Trophoblast cell (in vitro differentiated cells and primary cell): Measurements from ENCODE around the gene SEC61A1.

Source experiments
- DNase-seq, 2 donors: peaks; one replicate each; pipeline ENCODE4 v3.0.0-alpha.2; 2016
- H2AFZ ChIP-seq: 2 replicates; pipeline ENCODE4 v1.6.1; 2013; ENCODE audit warnings: low read length, moderate library complexity, mild to moderate bottlenecking; ENCODE audit not compliant: insufficient read depth, poor library complexity
- H2AK5ac ChIP-seq: 2 replicates; pipeline ENCODE4 v1.6.1; 2013; ENCODE audit warnings: mild to moderate bottlenecking, low read length
- H2BK120ac ChIP-seq: 2 replicates; pipeline ENCODE4 v1.6.1; 2013; ENCODE audit warnings: low read length, mild to moderate bottlenecking, moderate library complexity; ENCODE audit not compliant: insufficient read depth, poor library complexity
- H2BK12ac ChIP-seq: 2 replicates; pipeline ENCODE4 v1.6.1; 2013; ENCODE audit warnings: mild to moderate bottlenecking, low read length, moderate library complexity
- H2BK5ac ChIP-seq: 2 replicates; pipeline ENCODE4 v1.6.1; 2013; ENCODE audit warnings: low read length, low read depth, moderate library complexity, mild to moderate bottlenecking; ENCODE audit not compliant: poor library complexity
- H3K14ac ChIP-seq: 2 replicates; pipeline ENCODE4 v1.6.1; 2013; ENCODE audit warnings: mild to moderate bottlenecking, low read length
- H3K18ac ChIP-seq: 2 replicates; pipeline ENCODE4 v1.6.1; 2013; ENCODE audit warnings: mild to moderate bottlenecking, low read length
- H3K23ac ChIP-seq: 2 replicates; pipeline ENCODE4 v1.6.1; 2013; ENCODE audit warnings: low read length
- H3K27ac ChIP-seq: 2 replicates; pipeline ENCODE4 v1.5.1; 2013; ENCODE audit warnings: low read depth, mild to moderate bottlenecking, inconsistent platforms, low read length, moderate library complexity
- H3K27me3 ChIP-seq: 2 replicates; pipeline ENCODE4 v1.6.1; 2013; ENCODE audit warnings: inconsistent platforms, mild to moderate bottlenecking, low read length, moderate library complexity; ENCODE audit not compliant: insufficient read depth
- H3K36me3 ChIP-seq, 2 experiments: 1 replicate in 1 of 2; 2 replicates in 1 of 2; pipeline ENCODE4 v1.6.1; 2013; ENCODE audit warnings: low read length in 2 of 2, mild to moderate bottlenecking in 2 of 2, moderate library complexity in 1 of 2; ENCODE audit not compliant: insufficient read depth in 2 of 2, control insufficient read depth in 1 of 2
- H3K4ac ChIP-seq: 2 replicates; pipeline ENCODE4 v1.6.1; 2013; ENCODE audit warnings: low read depth, mild to moderate bottlenecking, low read length, moderate library complexity
- H3K4me1 ChIP-seq, 2 experiments: 1 replicate in 1 of 2; 2 replicates in 1 of 2; pipeline ENCODE4 v1.6.1; 2013; ENCODE audit warnings: low read length in 2 of 2, mild to moderate bottlenecking in 2 of 2, moderate library complexity in 1 of 2; ENCODE audit not compliant: insufficient read depth in 2 of 2, control insufficient read depth in 1 of 2
- H3K4me2 ChIP-seq: 2 replicates; pipeline ENCODE4 v1.6.1; 2013; ENCODE audit warnings: inconsistent platforms, mild to moderate bottlenecking, low read length, moderate library complexity
- H3K4me3 ChIP-seq: 2 replicates; pipeline ENCODE4 v1.5.1; 2013; ENCODE audit warnings: mild to moderate bottlenecking, low read depth, low read length, inconsistent platforms
- H3K79me1 ChIP-seq: one replicate; pipeline ENCODE4 v1.6.1; 2013; ENCODE audit warnings: low read length
- H3K79me2 ChIP-seq: 2 replicates; pipeline ENCODE4 v1.6.1; 2013; ENCODE audit warnings: low read length, mild to moderate bottlenecking; ENCODE audit not compliant: control insufficient read depth, insufficient read depth, poor library complexity
- H3K9ac ChIP-seq: 2 replicates; pipeline ENCODE4 v1.6.1; 2013; ENCODE audit warnings: mild to moderate bottlenecking, low read length
- H3K9me3 ChIP-seq: 2 replicates; pipeline ENCODE4 v1.6.1; 2013; ENCODE audit warnings: low read depth, mild to moderate bottlenecking, control low read depth, inconsistent platforms, low read length; ENCODE audit not compliant: insufficient read depth
- H4K12ac ChIP-seq: 2 replicates; pipeline ENCODE4 v1.6.1; 2013; ENCODE audit warnings: low read depth, mild to moderate bottlenecking, low read length, moderate library complexity
- H4K8ac ChIP-seq: 2 replicates; pipeline ENCODE4 v1.6.1; 2013; ENCODE audit warnings: low read depth, mild to moderate bottlenecking, low read length, moderate library complexity
- H4K91ac ChIP-seq: one replicate; pipeline ENCODE4 v1.6.1; 2013; ENCODE audit warnings: low read depth, mild to moderate bottlenecking, low read length, moderate library complexity
- WGBS: extraction: QIAGEN DNeasy Blood & Tissue Kit; methylation state at CpG from one replicate; pipeline ENCODE4 v1.1.7; 2013; ENCODE audit warnings: missing lambda C conversion rate; ENCODE audit not compliant: insufficient read length, insufficient coverage; ENCODE audit errors: extremely low coverage; 5-methylcytosine and 5-hydroxymethylcytosine counted together

SEC61A1 gene

DNA sequence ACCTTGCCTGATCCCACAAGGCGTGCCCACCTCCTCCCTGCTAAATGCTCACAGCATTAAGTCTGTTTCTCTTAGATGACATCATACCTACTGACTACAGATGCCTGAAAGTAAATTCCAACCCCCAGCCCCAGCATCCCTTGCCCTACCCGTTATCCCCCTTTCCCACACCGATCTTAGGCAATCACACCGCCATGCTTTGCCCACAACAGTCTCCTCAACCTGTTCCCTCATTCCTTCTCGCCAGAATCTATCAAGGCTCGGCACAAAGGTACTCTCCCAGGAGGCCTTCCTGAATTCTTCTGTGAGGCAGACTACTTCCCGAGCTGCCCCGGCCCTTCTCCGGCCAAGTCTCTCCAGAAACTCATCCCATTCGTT lies 789 bp upstream of the SEC61A1 start:
- Histone ChIP-seq H3K27me3 (no peaks in the 10 kb centered on the region), H3K4me3 (peak overlapping the region; percentile 95)

DNA sequence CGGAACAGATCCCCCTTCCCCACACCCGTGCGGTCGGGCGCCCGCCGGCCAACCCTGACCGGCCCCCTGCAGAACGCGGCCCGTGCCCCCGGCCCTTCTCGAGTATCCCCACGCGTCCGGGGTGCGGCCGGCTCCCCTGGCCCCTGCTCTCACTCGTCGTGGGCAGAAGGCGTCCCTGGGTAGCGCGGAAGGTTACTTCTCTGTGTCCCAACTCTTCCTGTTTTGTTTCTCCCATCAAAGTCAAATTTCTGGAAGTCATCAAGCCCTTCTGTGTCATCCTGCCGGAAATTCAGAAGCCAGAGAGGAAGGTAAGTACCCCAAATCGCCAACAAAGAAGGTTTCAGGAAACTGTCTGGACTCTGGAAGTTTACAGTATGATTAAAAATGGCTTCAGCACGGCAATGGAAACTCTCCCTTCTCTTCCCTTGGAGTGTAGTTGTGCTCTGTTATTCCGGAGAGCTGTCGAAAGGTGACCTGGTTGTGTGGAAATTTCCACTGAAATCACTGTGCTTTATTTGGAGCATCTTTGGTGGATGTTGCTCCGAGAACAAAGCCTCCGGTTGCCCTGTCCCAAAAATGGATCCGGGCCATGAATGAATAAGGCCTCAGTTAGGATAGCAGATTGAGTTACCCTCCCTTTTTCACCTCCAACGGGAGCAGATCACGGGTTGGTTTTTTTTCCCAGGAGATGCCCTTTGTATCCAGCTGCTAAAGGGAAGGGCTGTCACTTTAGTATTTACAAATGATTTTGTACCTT lies 536 bp downstream of the SEC61A1 start:
- H3K4me1 ChIP-seq: peaks cover 4 to 10% of the 10 kb centered on the region in 2 experiments
- H3K79me2 ChIP-seq: peaks cover 16% of the 10 kb centered on the region
- H2BK120ac ChIP-seq: peak overlapping the region; percentile 93
- H3K36me3 ChIP-seq: peaks cover 10 to 15% of the 10 kb centered on the region in 2 experiments
- peaks cover 12% of the 10 kb centered on the region for H3K79me1 ChIP-seq
- H3K23ac ChIP-seq: no peak overlapping the region
- peak in 1 of 2 donors; percentile 23 for DNase-seq
- H3K9ac ChIP-seq: peak overlapping the region; percentile 90
- peak overlapping the region; percentile 96 for H3K27ac ChIP-seq
- peak overlapping the region; percentile 96 for H3K4ac ChIP-seq
- H3K4me2 ChIP-seq: peak overlapping the region; percentile 84
- no peaks in the 10 kb centered on the region for H3K27me3 ChIP-seq
- peak overlapping the region; percentile 98 for H3K18ac ChIP-seq
- peak overlapping the region; percentile 97 for H4K8ac ChIP-seq
- H4K91ac ChIP-seq: peak overlapping the region; percentile 90
- H2BK5ac ChIP-seq: peak overlapping the region; percentile 89
- no CpG with 5 or more reads among the region's 33 CpGs for WGBS
- no peaks in the 10 kb centered on the region for H3K9me3 ChIP-seq
- H2BK12ac ChIP-seq: no peak overlapping the region
- H2AFZ ChIP-seq: peak overlapping the region; percentile 96
- peak overlapping the region; percentile 99 for H3K14ac ChIP-seq
- peak overlapping the region; percentile 95 for H2AK5ac ChIP-seq
- H4K12ac ChIP-seq: peak overlapping the region; percentile 96
- H3K4me3 ChIP-seq: peak overlapping the region; percentile 89

More for the DNA sequence above, 789 bp upstream of the SEC61A1 start:
- peak overlapping the region; percentile 5 for H3K27ac ChIP-seq
- peak overlapping the region; percentile 32 for H3K18ac ChIP-seq
- no peak overlapping the region for H3K23ac ChIP-seq
- no CpG with 5 or more reads among the region's 10 CpGs for WGBS
- peak overlapping the region; percentile 86 for H3K4me2 ChIP-seq
- H4K12ac ChIP-seq: peak overlapping the region; percentile 98
- peaks cover 4 to 10% of the 10 kb centered on the region in 2 experiments for H3K4me1 ChIP-seq
- H2BK120ac ChIP-seq: peak overlapping the region; percentile 83
- H2AFZ ChIP-seq: peak overlapping the region; percentile 96
- peak overlapping the region; percentile 49 for H4K91ac ChIP-seq
- H3K79me2 ChIP-seq: peaks cover 16% of the 10 kb centered on the region
- H2AK5ac ChIP-seq: no peak overlapping the region
- no peaks in the 10 kb centered on the region for H3K9me3 ChIP-seq
- H3K79me1 ChIP-seq: peaks cover 12% of the 10 kb centered on the region
- H3K9ac ChIP-seq: peak overlapping the region; percentile 93
- H2BK12ac ChIP-seq: no peak overlapping the region
- DNase-seq: peak in 1 of 2 donors; percentile 52
- peak overlapping the region; percentile 62 for H3K14ac ChIP-seq
- H3K36me3 ChIP-seq: peaks cover 2 to 7% of the 10 kb centered on the region in 2 experiments
- H3K4ac ChIP-seq: peak overlapping the region; percentile 28
- peak overlapping the region; percentile 95 for H4K8ac ChIP-seq
- H2BK5ac ChIP-seq: peak overlapping the region; percentile 15

DNA sequence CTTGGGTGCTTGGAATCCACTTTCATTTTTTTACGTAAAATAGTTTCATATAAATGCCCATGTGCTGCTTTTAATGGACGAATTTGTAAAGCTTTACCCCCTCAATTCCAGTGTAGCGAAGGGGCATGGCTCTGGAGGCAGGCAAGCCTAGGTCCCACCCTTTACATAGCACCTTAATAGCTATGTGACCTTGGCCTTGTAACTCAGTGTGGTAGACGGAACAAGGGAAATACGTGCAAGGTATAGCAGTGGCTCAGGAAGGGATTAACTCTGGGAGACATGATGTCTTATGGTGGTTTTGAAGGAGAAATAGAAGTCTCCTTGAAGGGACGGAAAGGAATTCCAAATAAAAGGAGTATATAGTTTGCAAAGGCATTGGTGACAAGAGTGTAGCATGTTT lies 1.4 kb downstream of the SEC61A1 start:
- WGBS: no CpG with 5 or more reads among the region's 6 CpGs
- H3K79me1 ChIP-seq: peaks cover 12% of the 10 kb centered on the region
- H2BK120ac ChIP-seq: no peak overlapping the region
- peak overlapping the region; percentile 37 for H3K23ac ChIP-seq
- H3K27ac ChIP-seq: no peak overlapping the region
- H4K12ac ChIP-seq: no peak overlapping the region
- H3K36me3 ChIP-seq: peaks cover 14 to 19% of the 10 kb centered on the region in 2 experiments
- H4K8ac ChIP-seq: no peak overlapping the region
- no peak overlapping the region for H2AK5ac ChIP-seq
- H3K4me1 ChIP-seq: peaks cover 4 to 10% of the 10 kb centered on the region in 2 experiments
- H3K4ac ChIP-seq: peak overlapping the region; percentile 93
- H2AFZ ChIP-seq: no peak overlapping the region
- no peak overlapping the region for H3K14ac ChIP-seq
- no peak for DNase-seq
- H3K9ac ChIP-seq: peak overlapping the region; percentile 85
- peaks cover 16% of the 10 kb centered on the region for H3K79me2 ChIP-seq
- no peak overlapping the region for H2BK5ac ChIP-seq
- no peak overlapping the region for H4K91ac ChIP-seq
- peak overlapping the region; percentile 84 for H3K4me2 ChIP-seq
- no peaks in the 10 kb centered on the region for H3K27me3 ChIP-seq
- H3K18ac ChIP-seq: no peak overlapping the region
- H2BK12ac ChIP-seq: no peak overlapping the region
- no peak overlapping the region for H3K4me3 ChIP-seq
- no peaks in the 10 kb centered on the region for H3K9me3 ChIP-seq

DNA sequence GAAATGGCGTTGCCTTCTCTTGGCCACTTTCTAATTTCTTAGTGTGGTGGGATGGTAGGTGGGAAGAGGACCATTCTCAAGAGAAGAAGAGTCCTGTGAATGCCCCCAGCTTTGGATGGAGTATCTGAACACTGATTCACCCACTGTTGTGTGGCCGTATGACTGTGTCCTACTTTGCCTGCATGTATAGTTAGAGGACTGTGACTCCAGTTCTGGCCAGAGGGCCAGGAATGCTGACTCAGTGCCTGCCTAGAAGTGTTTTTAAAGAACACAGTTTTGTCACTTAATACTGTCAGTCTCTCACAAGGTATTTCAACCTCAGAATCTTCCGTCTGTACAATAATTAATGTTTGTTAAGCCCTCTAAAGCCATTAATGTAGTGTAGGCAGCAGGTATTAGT lies 2.1 kb downstream of the SEC61A1 start:
- no peak overlapping the region for H4K8ac ChIP-seq
- H3K4me3 ChIP-seq: no peak overlapping the region
- H2BK120ac ChIP-seq: no peak overlapping the region
- H3K4me1 ChIP-seq: peaks cover 4 to 10% of the 10 kb centered on the region in 2 experiments
- H3K4ac ChIP-seq: peak overlapping the region; percentile 3
- no peak overlapping the region for H2AFZ ChIP-seq
- H3K79me2 ChIP-seq: peaks cover 16% of the 10 kb centered on the region
- H3K4me2 ChIP-seq: peak overlapping the region; percentile 51
- peaks cover 19 to 24% of the 10 kb centered on the region in 2 experiments for H3K36me3 ChIP-seq
- no peak overlapping the region for H2BK12ac ChIP-seq
- H4K91ac ChIP-seq: no peak overlapping the region
- H3K18ac ChIP-seq: no peak overlapping the region
- H3K14ac ChIP-seq: no peak overlapping the region
- no peak overlapping the region for H2AK5ac ChIP-seq
- no peak overlapping the region for H2BK5ac ChIP-seq
- no peak overlapping the region for H4K12ac ChIP-seq
- H3K27ac ChIP-seq: no peak overlapping the region
- no peaks in the 10 kb centered on the region for H3K9me3 ChIP-seq
- H3K79me1 ChIP-seq: peaks cover 12% of the 10 kb centered on the region
- no peak overlapping the region for H3K9ac ChIP-seq
- no peaks in the 10 kb centered on the region for H3K27me3 ChIP-seq
- WGBS: no CpG with 5 or more reads among the region's 3 CpGs
- H3K23ac ChIP-seq: no peak overlapping the region
- peak; percentile 48 to 49 for DNase-seq
